Glomerular endothelial cell (primary cell): ENCODE measurements around the gene AIFM3. TPM values are rescaled to one million over a fixed set of nuclear protein-coding genes. Genes with fewer than 3 reads are reported as not detected.
"Not testable (repeated sequence)": the region's sequence is repeated elsewhere in the genome, so short reads cannot be mapped to it uniquely, and the experiment has no call there.

ENCODE experiments used
- DNase-seq: peaks from one replicate; pipeline ENCODE4 v3.0.0-alpha.2; 2011; ENCODE audit warnings: low read depth, low spot score; ENCODE audit errors: extremely low read depth
- total RNA-seq: library from RNA; depleted of rRNA; stranded (reverse); fragments of >200 nt; gene quantifications from 2 replicates; pipeline ENCODE4 v1.2.3, GENCODE V29; 2015

The AIFM3 gene
- total RNA-seq, 1 donor from 2014 or later = 0.18 TPM

GRCh38 chr22:20940904-20941385, 26.1 kb upstream of the AIFM3 start:
- no peak for DNase-seq

DNA sequence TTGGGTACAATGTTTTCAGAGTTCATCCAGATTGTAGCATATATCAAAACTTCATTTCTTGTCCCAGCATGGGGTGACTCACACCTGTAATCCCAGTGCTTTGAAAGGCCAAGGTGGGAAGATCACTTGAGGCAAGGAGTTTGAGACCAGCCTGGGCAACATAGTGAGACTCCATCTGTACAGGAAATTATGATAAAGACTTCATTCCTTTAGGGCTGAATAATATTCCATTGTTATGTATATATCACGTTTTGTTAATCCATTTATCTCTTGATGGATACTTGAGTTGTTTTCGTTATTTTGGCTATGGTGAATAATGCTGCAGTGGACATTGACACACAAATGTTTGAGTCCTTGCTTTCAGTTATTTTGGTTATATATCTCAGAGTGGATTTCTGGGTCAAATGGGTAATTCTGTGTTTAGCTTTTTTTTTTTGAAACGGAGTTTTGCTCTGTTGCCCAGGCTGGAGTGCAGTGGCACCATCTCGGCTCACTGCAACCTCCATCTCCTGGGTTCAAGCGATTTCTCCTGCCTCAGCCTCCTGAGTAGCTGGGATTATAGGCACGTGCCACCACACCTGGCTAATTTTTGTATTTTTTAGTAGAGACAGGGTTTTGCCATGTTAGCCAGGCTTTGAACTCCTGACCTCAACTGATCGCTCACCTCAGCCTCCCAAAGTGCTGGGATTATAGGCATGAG, 24.7 kb upstream of the AIFM3 start:
- not testable (repeated sequence) for DNase-seq

GRCh38 chr22:20943104-20943933, 23.7 kb upstream of the AIFM3 start:
- no peak for DNase-seq

- no peak for DNase-seq
These were observed 23.0 kb upstream of the AIFM3 start for GRCh38 chr22:20944042-20944441.

DNA sequence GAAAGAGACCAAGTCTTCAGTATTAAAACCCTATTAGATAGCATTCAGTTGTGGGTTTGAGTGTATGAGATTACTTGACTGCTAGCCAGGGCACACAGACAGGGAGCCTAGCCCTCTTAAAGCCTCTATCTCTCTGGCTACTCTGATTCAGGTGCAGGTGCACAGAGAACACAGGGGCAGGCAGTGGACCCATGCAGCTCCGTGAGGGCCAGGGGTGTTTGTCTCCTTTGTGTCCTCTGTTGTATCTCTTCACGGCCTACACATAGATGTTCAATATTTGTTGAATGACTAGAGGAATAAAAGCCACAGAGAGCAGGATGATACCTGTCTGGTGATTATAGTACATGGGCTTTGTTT, 21.5 kb upstream of the AIFM3 start:
- DNase-seq = no peak

DNA sequence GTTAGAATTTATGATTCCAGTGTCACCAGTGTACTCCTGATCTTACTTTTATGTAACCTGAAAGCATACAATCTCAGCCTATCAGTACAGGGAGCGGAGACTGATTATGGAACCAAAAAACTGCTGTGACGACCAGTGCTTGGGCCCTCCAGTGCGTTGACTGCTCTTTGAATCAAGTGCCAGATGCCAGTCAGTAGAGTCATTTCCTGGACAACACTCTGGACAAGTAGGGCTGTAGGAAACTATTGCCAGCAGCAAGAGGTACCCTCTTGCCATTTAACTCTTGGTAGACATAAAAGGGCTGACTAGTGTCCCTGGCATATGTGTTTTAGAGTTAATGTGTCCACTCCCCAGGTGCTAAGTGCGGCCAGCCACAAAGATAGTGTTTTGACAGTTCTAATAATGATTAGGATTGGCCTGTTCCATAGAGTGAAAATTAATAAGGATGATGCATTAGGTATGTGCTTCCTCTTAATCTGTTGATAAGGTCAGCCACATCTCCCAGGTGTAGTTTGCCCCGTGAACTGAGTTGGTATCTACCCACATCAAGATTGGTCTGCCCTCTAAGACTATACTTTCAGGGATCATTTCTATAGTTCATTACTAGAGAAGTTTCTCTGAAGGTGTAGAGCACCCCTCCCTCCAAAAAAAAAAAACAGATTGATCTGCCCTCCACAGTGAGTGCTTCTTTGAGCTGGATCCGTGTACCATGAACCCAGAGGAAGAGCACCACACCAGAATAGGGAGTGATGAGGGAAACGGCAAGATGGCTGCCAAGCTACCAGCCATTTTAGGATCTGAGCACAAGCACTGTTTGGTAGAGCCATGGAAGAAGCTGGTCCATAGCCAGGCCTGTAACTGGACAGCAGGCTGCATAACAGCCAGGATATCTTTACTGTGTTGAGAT, 20.7 kb upstream of the AIFM3 start:
- peak; percentile 48 for DNase-seq

- DNase-seq = no peak
These were observed 20.1 kb upstream of the AIFM3 start for GRCh38 chr22:20946991-20947390.

GRCh38 chr22:20948450-20948849, 18.6 kb upstream of the AIFM3 start:
- DNase-seq = no peak

- no peak for DNase-seq
These were observed 18.1 kb upstream of the AIFM3 start for GRCh38 chr22:20948989-20949388.

DNA sequence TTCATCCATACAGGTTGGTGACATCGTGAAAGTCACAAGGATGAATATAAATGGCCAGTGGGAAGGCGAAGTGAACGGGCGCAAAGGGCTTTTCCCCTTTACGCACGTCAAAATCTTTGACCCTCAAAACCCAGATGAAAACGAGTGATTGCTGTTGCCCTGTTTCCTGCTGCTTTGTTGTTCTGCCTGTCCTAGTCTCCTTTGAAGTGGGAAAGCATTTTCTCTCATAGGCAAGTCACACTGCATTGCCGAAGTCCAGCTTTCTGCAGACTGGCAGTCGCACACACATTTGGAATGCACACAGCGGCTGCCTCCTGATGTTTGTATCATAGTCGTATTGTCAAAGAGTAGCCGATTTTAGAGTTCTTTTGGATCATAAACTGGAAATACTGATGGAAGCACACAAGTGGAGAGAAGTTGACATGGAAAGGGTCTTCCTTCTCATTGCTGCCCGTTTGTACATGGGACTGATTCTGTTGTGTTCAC, 17.3 kb upstream of the AIFM3 start:
- DNase-seq = no peak

DNA sequence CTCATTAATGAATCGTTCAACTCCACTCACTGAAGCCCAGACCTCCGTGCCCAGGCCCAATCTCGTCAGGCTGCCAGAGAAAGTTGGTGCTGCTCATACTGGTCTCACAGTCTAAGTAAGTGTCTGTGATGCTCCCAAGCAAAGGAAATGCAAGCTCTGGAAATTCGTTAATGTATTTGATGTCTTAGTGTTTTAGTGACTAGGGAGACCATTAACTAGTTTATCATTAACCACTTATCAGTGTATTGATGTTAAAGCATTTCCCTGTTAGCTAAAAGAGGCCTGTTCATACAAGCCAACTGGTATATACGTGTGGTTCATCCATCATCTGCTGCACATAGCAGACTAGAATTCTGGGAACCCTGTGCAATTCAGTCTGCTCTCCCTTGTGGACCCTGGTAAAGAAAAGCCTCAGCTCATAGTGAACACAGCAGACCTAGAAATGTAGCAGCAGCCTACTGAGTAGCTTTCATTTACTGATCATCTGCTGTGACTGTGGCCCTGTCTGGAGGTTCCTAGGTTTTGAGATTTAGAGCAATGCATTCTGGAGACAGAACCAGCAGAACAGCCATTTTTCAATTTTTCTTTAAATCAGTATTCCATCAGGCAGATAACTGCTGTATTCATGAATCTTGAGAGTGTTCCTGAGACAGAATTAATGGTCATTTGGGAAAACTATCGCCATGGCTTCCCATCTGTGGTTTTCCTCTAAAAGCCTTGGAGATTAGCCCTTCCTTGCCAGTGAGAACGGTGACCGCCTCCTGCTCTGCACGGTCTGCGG, 15.7 kb upstream of the AIFM3 start:
- no peak for DNase-seq

DNA sequence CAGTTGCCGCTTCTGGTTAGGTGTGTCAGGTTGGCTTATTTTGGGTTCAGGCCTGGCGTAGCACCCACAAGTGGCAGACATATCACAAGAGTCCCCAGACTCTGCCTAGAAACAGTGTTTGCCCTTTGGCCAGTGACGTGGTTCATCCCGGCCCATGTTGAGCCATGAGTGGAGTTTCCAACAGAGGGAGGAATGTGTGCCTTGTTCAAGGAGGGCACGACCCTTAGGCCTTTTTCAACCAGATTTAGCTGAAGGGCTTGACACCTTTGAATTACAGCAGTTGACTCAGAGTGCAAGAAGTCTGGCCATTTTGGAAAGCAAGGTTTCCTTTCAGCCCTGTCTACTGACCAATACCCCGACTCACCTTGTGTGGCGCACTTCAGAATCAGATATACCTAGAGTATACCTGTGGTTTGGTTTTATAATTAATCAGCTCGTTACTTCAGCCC, 15.1 kb upstream of the AIFM3 start:
- no peak for DNase-seq

GRCh38 chr22:20952544-20953341, 14.3 kb upstream of the AIFM3 start:
- no peak for DNase-seq

GRCh38 chr22:20953342-20953608, 13.8 kb upstream of the AIFM3 start:
- no peak for DNase-seq

DNA sequence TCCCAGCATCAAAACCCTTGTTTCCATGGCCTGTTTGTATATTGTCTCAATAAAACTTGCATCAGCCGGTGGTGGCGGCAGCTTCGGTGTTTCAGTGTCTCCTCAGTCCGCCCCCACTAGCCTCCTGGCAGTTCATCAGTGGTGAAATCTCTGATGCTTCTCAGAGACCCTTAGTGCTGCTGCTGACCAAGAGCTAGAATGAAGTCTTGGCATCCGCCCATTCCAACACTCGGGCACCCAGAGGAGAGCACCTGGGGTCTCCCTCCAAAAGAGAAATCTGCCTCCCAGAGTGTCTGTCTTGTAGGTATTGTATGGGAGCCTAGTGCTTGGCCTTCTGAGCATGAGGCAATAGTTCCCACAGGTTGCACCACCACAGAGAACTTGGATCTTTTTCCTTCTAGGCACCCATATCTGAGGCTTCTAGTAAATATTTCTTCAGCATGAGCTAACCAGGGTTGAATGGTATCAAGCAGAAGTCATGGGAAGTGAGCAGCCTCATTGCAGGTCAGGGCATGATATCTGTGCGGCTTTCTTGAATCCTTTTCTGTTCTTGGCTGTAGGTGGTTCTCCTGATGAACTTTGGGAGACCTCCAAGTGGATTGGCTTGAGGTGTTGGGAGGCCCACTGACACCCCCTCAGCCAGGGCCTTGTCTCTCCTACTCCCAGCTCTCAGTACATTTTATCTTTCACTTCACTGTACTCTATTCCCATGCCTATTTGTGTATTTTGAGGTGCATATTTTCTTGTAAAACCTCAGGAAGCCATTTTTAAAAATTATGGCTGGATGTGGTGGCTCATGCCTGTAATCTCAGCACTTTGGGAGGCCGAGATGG, 13.2 kb upstream of the AIFM3 start:
- DNase-seq = no peak

DNA sequence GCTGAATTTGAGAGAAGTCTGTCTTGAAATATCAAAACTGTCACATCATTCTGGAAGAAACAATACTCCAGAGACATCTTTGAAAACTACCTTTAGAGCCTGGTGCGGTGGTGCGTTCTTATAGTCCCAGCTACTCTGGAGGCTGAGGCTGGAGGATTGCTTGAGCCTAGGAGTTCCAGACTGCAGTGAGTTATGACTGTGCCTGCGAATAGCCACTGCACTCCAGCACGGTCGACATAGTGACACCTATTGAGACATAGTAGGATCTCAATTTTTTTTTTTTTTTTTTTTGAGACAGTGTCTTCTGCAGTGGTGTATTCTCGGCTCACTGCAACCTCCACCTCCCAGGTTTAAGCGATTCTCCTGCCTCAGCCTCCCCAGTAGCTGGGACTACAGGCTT, 11.5 kb upstream of the AIFM3 start:
- DNase-seq = no peak

GRCh38 chr22:20956258-20957101, 10.6 kb upstream of the AIFM3 start:
- no peak for DNase-seq
